Adrenal gland (tissue), 5 donors: ENCODE data around the gene ITGB4.

Source experiments
- CTCF ChIP-seq, 6 experiments: fragments of 450-650 bp in 4 of 6; fragments of 200-600 bp in 2 of 6; sonication (generic) in 1 of 6; IDR thresholded peaks; 1 replicate in 5 of 6; 2 replicates in 1 of 6; pipeline versions ENCODE4 v1.5.1 to v1.8.0; 2016 to 2021; ENCODE audit warnings: antibody characterized with exemption in 6 of 6, mild to moderate bottlenecking in 2 of 6, moderate library complexity in 1 of 6
- POLR2A ChIP-seq, 2 donors: fragments of 450-650 bp; IDR thresholded peaks; one replicate each; pipeline ENCODE4 v1.6.1; 2017; ENCODE audit warnings: antibody characterized with exemption in 2 of 2, mild to moderate bottlenecking in 2 of 2, moderate library complexity in 1 of 2
- donor health status: DM: no; HTN: no; CAD: no.

GRCh38 chr17:75755205-75755901 is 34.1 kb downstream of the ITGB4 start:
- TF ChIP-seq CTCF (IDR thresholded peaks at IDR 0.05) (no peak), POLR2A (IDR thresholded peaks at IDR 0.05) (no peak)
